HG03103 (cell line): ENCODE measurements around the gene MRPS12.
A peak's percentile ranks its signal among the peaks of the same experiment; 100 is the strongest.
"Not testable (repeated sequence)": the region's sequence is repeated elsewhere in the genome, so short reads cannot be mapped to it uniquely, and the experiment has no call there.

Experiments
- ATAC-seq: cut with Tn5 transposase; IDR thresholded peaks from one replicate; pipeline ENCODE4 v1.9.1; 2021; ENCODE audit warnings: low read depth; ENCODE audit not compliant: unreplicated experiment

The MRPS12 gene

GRCh38 chr19:38930776-38931520 is at the start of gene MRPS12:
Gene MRPS12 (plus strand): TSS chr19:38930944. CDS start chr19:38931295, 351 bp downstream.
- peak; percentile 90 for ATAC-seq

GRCh38 chr19:38883286-38883685 is 47.5 kb upstream of the MRPS12 start:
- no peak for ATAC-seq

GRCh38 chr19:38884691-38885090 is 46.1 kb upstream of the MRPS12 start:
- not testable (repeated sequence) for ATAC-seq

GRCh38 chr19:38888876-38889275 is 41.9 kb upstream of the MRPS12 start:
- no peak for ATAC-seq

- no peak for ATAC-seq
Observed at GRCh38 chr19:38889803-38890202, 40.9 kb upstream of the MRPS12 start.

- ATAC-seq: no peak
Observed at GRCh38 chr19:38890686-38891085, 40.1 kb upstream of the MRPS12 start.

GRCh38 chr19:38891771-38892170 is 39.0 kb upstream of the MRPS12 start:
- ATAC-seq: no peak

GRCh38 chr19:38892841-38893240 is 37.9 kb upstream of the MRPS12 start:
- ATAC-seq: no peak

- no peak for ATAC-seq
Observed at GRCh38 chr19:38893341-38893771, 37.4 kb upstream of the MRPS12 start.

- no peak for ATAC-seq
Observed at GRCh38 chr19:38894968-38895367, 35.8 kb upstream of the MRPS12 start.

- ATAC-seq: no peak
Observed at GRCh38 chr19:38898788-38899446, 31.8 kb upstream of the MRPS12 start.

GRCh38 chr19:38899447-38900201 is 31.1 kb upstream of the MRPS12 start, which contains the start of the genes NFKBIB and SIRT2:
Gene NFKBIB (plus strand): TSS chr19:38899969. CDS start chr19:38900033, 64 bp downstream.
Gene SIRT2 (minus strand): TSS chr19:38899618. CDS start chr19:38899521, 97 bp downstream.
- ATAC-seq: peak; percentile 89

GRCh38 chr19:38900202-38900629 is 30.5 kb upstream of the MRPS12 start:
- ATAC-seq: no peak

GRCh38 chr19:38900743-38901190 is 30.0 kb upstream of the MRPS12 start:
- ATAC-seq: no peak

- ATAC-seq: no peak
Observed at GRCh38 chr19:38901683-38902082, 29.1 kb upstream of the MRPS12 start.

- ATAC-seq: no peak
Observed at GRCh38 chr19:38904581-38905539, 25.9 kb upstream of the MRPS12 start.

GRCh38 chr19:38905620-38906019 is 25.1 kb upstream of the MRPS12 start:
- no peak for ATAC-seq

- ATAC-seq: no peak
Observed at GRCh38 chr19:38907227-38907626, 23.5 kb upstream of the MRPS12 start.

GRCh38 chr19:38907670-38908069 is 23.1 kb upstream of the MRPS12 start:
- no peak for ATAC-seq

- ATAC-seq: no peak
Observed at GRCh38 chr19:38908911-38909310, 21.8 kb upstream of the MRPS12 start.
